ENCODE results near the gene LONRF2. TPM values are rescaled to one million over a fixed set of nuclear protein-coding genes. Genes with fewer than 3 reads are reported as not detected.
"Not testable (repeated sequence)": the region's sequence is repeated elsewhere in the genome, so short reads cannot be mapped to it uniquely, and the experiment has no call there.

The LONRF2 gene
- polyA plus RNA-seq, result under 1 TPM; 0.33 to 0.51 TPM

DNA sequence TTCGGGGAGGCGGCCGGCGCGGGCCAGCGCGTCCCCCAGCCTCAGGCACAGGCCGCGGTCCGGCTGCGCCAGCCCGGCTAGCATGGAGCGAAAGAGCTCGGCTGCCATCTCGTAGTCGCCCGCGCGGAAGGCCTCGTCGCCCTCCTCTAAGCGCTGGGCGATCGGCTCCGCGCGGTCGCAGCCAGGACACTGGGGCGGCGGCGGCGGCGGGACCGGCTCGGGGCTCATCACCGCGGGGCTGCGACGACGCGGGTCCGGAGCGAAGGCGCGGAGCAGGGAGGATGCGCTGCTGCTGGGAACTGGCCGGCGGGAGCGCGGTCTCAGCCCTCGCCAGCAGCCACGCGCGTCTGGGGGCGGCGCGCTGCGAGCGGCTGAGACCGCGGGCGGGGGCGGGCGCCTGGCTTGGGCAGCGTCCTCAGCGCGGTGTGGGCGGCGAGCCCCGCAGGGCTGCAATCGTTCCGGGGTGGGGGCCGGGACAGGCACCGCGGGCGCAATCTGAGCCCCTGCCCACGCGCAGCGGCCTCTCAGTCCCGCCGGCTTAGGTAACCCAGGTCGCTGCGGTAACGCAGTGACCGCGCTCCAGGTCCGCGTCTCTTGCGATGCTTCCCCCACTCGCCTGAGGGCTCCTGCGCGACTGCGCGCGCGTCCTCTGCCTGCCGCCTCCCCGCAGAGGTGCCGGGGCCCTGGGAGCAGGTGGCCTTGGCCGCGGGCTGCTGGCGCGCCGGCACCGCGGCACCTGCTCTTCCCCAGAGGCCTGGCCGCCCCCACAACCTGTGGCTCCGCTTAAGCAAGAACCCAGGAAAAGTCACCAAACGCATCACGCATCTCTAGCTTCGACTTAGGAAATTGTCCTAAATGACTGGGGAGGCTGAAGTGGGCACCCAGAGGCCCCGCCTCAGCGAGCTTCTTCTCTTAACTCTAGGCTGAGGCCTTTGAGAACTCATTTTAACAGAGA lies at the start of gene LONRF2:
TSS of gene LONRF2 (minus strand) at position 636 of the 955 bp plus-strand sequence. CDS start at position 228, 408 bp downstream.
- Histone ChIP-seq H3K4me3 (ENCODE audit: low read depth in 1 of 2, low read length in 2 of 2) (peak within 1 kb of the TSS; percentile 50 to 61), H3K4me1 (ENCODE audit: control insufficient read depth in 2 of 2, insufficient read depth in 2 of 2, low read length in 1 of 2) (peaks cover 0 to 15% of the 10 kb centered on the region in 2 donors)

DNA sequence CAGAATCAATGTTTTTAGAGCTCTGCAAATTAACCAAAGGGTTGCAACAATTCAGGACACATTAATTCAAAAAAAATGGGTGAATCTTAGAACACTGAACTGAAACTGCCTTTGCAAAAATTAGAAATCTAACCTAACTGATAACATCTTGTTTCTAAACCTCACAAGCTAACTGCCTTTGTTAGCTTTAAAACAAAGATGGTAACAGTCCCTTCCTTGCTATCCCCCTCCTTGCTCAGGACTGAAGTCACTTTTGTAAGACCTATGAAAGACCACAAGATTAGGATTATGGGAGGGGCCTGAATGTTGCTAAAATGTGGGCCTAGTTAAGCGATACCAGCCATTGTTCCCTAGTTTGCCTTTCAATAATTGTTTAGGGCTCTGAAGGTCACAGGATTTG lies 44.9 kb upstream of the LONRF2 start:
- no peaks in the 10 kb centered on the region for H3K4me1 ChIP-seq (ENCODE audit: control insufficient read depth in 2 of 2, insufficient read depth in 2 of 2, low read length in 1 of 2)
- H3K27me3 ChIP-seq (ENCODE audit: control insufficient read depth in 1 of 2, insufficient read depth in 2 of 2, low read length in 2 of 2), result no peaks in the 10 kb centered on the region
- peaks cover 3 to 4% of the 10 kb centered on the region in 2 donors for H3K9me3 ChIP-seq (ENCODE audit: control insufficient read depth in 2 of 2, insufficient read depth in 1 of 2, low read depth in 1 of 2, low read length in 1 of 2)
- 87 to 91% methylated on average over 1 of the region's 1 CpG for WGBS, 2 donors
- H3K36me3 ChIP-seq (ENCODE audit: control insufficient read depth in 2 of 2, insufficient read depth in 2 of 2, low read length in 1 of 2), result no peaks in the 10 kb centered on the region
- no peak overlapping the region for H3K27ac ChIP-seq (ENCODE audit: low read depth in 2 of 2, low read length in 1 of 2)
- H3K4me3 ChIP-seq (ENCODE audit: low read depth in 1 of 2, low read length in 2 of 2), result no peak overlapping the region

More for the DNA sequence above, at the start of gene LONRF2:
- H3K36me3 ChIP-seq (ENCODE audit: control insufficient read depth in 2 of 2, insufficient read depth in 2 of 2, low read length in 1 of 2), result no peaks in the 10 kb centered on the region
- H3K27ac ChIP-seq (ENCODE audit: low read depth in 2 of 2, low read length in 1 of 2), result peak within 1 kb of the TSS; percentile 56 to 63
- H3K9me3 ChIP-seq (ENCODE audit: control insufficient read depth in 2 of 2, insufficient read depth in 1 of 2, low read depth in 1 of 2, low read length in 1 of 2), result no peaks in the 10 kb centered on the region
- H3K27me3 ChIP-seq (ENCODE audit: control insufficient read depth in 1 of 2, insufficient read depth in 2 of 2, low read length in 2 of 2), result peaks cover 0 to 4% of the 10 kb centered on the region in 2 donors
- WGBS, 2 donors, result 2% methylated on average over 82 to 113 of the region's 113 CpGs

DNA sequence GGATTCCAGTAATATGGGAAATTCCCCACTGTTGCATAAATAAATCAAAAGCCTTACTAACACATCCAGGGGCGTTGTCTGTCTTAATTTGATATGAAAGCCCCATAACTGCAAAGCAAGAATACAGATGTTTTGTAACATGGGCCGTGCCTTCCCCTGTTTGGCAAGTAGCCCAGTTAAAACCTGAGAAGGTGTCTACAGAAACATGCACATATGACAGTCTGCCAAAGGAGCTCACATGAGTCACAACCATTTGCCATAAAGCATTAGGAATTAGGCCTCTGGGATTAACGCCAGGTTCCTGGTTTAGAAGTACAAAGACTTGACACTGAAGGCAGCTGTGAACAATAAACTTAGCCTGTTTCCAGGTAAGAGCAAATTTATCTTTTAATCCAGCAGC lies 43.1 kb upstream of the LONRF2 start:
- no peaks in the 10 kb centered on the region for H3K4me1 ChIP-seq (ENCODE audit: control insufficient read depth in 2 of 2, insufficient read depth in 2 of 2, low read length in 1 of 2)
- H3K4me3 ChIP-seq (ENCODE audit: low read depth in 1 of 2, low read length in 2 of 2), result no peak overlapping the region
- peaks cover 3 to 4% of the 10 kb centered on the region in 2 donors for H3K9me3 ChIP-seq (ENCODE audit: control insufficient read depth in 2 of 2, insufficient read depth in 1 of 2, low read depth in 1 of 2, low read length in 1 of 2)
- H3K36me3 ChIP-seq (ENCODE audit: control insufficient read depth in 2 of 2, insufficient read depth in 2 of 2, low read length in 1 of 2), result no peaks in the 10 kb centered on the region
- no peaks in the 10 kb centered on the region for H3K27me3 ChIP-seq (ENCODE audit: control insufficient read depth in 1 of 2, insufficient read depth in 2 of 2, low read length in 2 of 2)
- WGBS, 2 donors, result 15 to 16% methylated on average over 3 of the region's 3 CpGs
- no peak overlapping the region for H3K27ac ChIP-seq (ENCODE audit: low read depth in 2 of 2, low read length in 1 of 2)

DNA sequence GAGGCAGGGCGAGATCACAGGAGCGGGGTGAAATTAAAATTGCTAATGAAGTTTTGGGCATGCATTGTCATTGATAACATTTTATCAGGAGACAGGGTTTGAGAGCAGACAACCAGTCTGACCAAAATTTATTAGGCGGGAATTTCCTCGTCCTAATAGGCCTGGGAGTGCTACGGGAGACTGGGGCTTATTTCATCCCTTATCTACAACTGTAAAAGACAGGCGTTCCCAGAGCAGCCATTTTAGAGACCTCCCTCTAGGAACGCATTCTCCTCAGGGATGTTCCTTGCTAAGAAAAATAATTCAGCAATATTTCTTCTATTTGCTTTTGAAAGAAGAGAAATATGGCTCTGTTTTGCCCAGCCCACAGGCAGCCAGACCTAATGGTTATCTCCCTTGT lies 40.0 kb upstream of the LONRF2 start:
- H3K27ac ChIP-seq (ENCODE audit: low read depth in 2 of 2, low read length in 1 of 2); H3K4me3 ChIP-seq (ENCODE audit: low read depth in 1 of 2, low read length in 2 of 2); H3K36me3 ChIP-seq (ENCODE audit: control insufficient read depth in 2 of 2, insufficient read depth in 2 of 2, low read length in 1 of 2); H3K27me3 ChIP-seq (ENCODE audit: control insufficient read depth in 1 of 2, insufficient read depth in 2 of 2, low read length in 2 of 2); H3K4me1 ChIP-seq (ENCODE audit: control insufficient read depth in 2 of 2, insufficient read depth in 2 of 2, low read length in 1 of 2); H3K9me3 ChIP-seq (ENCODE audit: control insufficient read depth in 2 of 2, insufficient read depth in 1 of 2, low read depth in 1 of 2, low read length in 1 of 2): not testable (repeated sequence)
- 90 to 97% methylated on average over 7 of the region's 7 CpGs for WGBS, 2 donors

DNA sequence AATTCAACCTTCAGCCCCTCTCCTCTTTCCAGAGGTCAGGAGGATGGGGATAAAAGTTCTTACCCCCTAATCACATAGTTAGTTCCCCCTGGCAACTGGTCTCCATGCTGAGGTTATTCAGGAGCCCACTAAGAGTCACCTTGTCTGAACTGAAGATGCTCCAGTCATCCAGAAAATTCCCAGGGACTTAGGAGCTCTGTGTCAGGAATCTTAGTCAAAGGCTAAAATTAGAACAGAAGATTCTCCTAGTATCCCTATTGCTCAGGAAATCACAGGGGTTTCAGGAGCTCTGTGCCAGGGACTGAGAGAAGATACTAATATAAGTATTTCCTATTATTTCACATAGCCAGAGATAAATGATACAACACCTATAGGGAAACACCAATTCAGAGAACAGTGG lies 37.3 kb upstream of the LONRF2 start:
- H3K36me3 ChIP-seq (ENCODE audit: control insufficient read depth in 2 of 2, insufficient read depth in 2 of 2, low read length in 1 of 2), result no peaks in the 10 kb centered on the region
- H3K27ac ChIP-seq (ENCODE audit: low read depth in 2 of 2, low read length in 1 of 2), result no peak overlapping the region
- H3K4me3 ChIP-seq (ENCODE audit: low read depth in 1 of 2, low read length in 2 of 2), result no peak overlapping the region
- H3K9me3 ChIP-seq (ENCODE audit: control insufficient read depth in 2 of 2, insufficient read depth in 1 of 2, low read depth in 1 of 2, low read length in 1 of 2), result no peaks in the 10 kb centered on the region
- H3K27me3 ChIP-seq (ENCODE audit: control insufficient read depth in 1 of 2, insufficient read depth in 2 of 2, low read length in 2 of 2), result no peaks in the 10 kb centered on the region
- H3K4me1 ChIP-seq (ENCODE audit: control insufficient read depth in 2 of 2, insufficient read depth in 2 of 2, low read length in 1 of 2), result no peaks in the 10 kb centered on the region

DNA sequence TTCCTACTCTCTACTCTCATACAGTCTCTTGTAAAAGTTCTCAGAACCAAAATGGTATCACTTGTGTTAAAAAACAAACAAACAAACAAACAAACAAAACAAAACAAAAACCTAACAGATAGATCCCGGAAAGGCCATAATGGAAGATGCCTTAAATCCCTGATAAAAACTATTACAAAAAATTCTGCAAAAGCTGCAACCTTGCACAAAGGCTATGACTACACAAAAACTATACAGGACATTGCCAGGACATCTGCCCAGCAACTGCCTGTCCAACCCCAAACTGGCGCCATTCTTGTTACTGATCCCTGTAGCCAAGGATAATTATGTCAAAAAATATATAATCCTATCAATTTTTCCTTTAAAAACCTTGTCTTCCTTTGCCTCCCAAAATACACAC lies 36.3 kb upstream of the LONRF2 start:
- no peaks in the 10 kb centered on the region for H3K9me3 ChIP-seq (ENCODE audit: control insufficient read depth in 2 of 2, insufficient read depth in 1 of 2, low read depth in 1 of 2, low read length in 1 of 2)

DNA sequence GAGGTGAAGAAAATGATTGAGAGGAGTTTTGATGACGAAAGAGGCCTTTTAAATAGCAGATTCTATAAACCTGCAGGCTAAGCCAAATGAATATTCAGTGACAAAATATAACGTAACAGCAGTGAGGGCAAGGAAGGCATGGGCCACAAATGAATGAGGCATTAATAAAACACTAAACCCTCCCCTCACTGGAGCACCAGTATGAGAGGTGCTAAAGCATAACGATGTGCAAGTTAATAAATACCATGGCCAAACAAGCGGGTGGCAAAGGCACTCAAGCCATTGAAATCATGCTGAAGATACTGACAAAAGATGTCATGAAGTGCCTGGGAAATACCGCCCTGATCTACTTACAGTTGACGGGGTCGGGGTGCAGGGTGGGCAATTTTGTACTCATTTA lies 30.2 kb upstream of the LONRF2 start:
- WGBS, 2 donors, result 83 to 93% methylated on average over 7 of the region's 7 CpGs
- Histone ChIP-seq H3K27ac (ENCODE audit: low read depth in 2 of 2, low read length in 1 of 2) (no peak overlapping the region), H3K9me3 (ENCODE audit: control insufficient read depth in 2 of 2, insufficient read depth in 1 of 2, low read depth in 1 of 2, low read length in 1 of 2) (no peaks in the 10 kb centered on the region), H3K36me3 (ENCODE audit: control insufficient read depth in 2 of 2, insufficient read depth in 2 of 2, low read length in 1 of 2) (no peaks in the 10 kb centered on the region), H3K4me3 (ENCODE audit: low read depth in 1 of 2, low read length in 2 of 2) (no peak overlapping the region), H3K27me3 (ENCODE audit: control insufficient read depth in 1 of 2, insufficient read depth in 2 of 2, low read length in 2 of 2) (no peaks in the 10 kb centered on the region), H3K4me1 (ENCODE audit: control insufficient read depth in 2 of 2, insufficient read depth in 2 of 2, low read length in 1 of 2) (peaks cover 0 to 3% of the 10 kb centered on the region in 2 donors)

More for the DNA sequence above, 36.3 kb upstream of the LONRF2 start:
- Histone ChIP-seq H3K36me3 (ENCODE audit: control insufficient read depth in 2 of 2, insufficient read depth in 2 of 2, low read length in 1 of 2) (no peaks in the 10 kb centered on the region), H3K4me1 (ENCODE audit: control insufficient read depth in 2 of 2, insufficient read depth in 2 of 2, low read length in 1 of 2) (no peaks in the 10 kb centered on the region), H3K27ac (ENCODE audit: low read depth in 2 of 2, low read length in 1 of 2) (no peak overlapping the region), H3K27me3 (ENCODE audit: control insufficient read depth in 1 of 2, insufficient read depth in 2 of 2, low read length in 2 of 2) (no peaks in the 10 kb centered on the region), H3K4me3 (ENCODE audit: low read depth in 1 of 2, low read length in 2 of 2) (no peak overlapping the region)
- WGBS, 2 donors, result 85 to 91% methylated on average over 2 of the region's 2 CpGs

DNA sequence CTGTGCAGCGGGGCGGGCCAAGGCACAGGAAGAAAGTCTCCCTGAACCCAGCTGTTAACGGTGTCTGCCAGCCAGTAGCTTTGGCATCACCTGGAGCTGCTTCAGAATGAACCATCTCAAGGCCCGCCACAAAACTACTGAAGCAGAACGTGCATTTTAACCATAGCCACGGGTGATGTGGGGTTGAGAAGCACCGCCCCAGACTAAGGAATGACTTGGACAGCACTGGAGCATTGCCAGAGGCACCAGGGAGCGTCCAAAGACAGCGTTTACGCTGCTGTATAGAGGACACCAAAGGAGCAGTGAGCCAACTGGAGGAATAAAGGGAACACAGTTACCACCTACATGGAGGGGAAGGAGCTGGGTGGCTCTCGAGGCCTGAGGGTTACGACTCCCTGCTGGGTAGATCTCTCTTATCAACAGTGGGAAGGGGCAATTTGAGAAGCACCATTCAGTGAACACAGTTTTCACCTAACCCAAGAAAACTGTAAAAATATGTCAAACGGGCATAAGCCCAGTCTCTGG lies 28.4 kb upstream of the LONRF2 start:
- H3K27me3 ChIP-seq (ENCODE audit: control insufficient read depth in 1 of 2, insufficient read depth in 2 of 2, low read length in 2 of 2), result no peaks in the 10 kb centered on the region
- H3K4me3 ChIP-seq (ENCODE audit: low read depth in 1 of 2, low read length in 2 of 2), result no peak overlapping the region
- H3K9me3 ChIP-seq (ENCODE audit: control insufficient read depth in 2 of 2, insufficient read depth in 1 of 2, low read depth in 1 of 2, low read length in 1 of 2), result no peaks in the 10 kb centered on the region
- H3K36me3 ChIP-seq (ENCODE audit: control insufficient read depth in 2 of 2, insufficient read depth in 2 of 2, low read length in 1 of 2), result no peaks in the 10 kb centered on the region
- 44 to 59% methylated on average over 13 of the region's 13 CpGs for WGBS, 2 donors
- H3K27ac ChIP-seq (ENCODE audit: low read depth in 2 of 2, low read length in 1 of 2), result no peak overlapping the region
- H3K4me1 ChIP-seq (ENCODE audit: control insufficient read depth in 2 of 2, insufficient read depth in 2 of 2, low read length in 1 of 2), result peaks cover 0 to 3% of the 10 kb centered on the region in 2 donors

DNA sequence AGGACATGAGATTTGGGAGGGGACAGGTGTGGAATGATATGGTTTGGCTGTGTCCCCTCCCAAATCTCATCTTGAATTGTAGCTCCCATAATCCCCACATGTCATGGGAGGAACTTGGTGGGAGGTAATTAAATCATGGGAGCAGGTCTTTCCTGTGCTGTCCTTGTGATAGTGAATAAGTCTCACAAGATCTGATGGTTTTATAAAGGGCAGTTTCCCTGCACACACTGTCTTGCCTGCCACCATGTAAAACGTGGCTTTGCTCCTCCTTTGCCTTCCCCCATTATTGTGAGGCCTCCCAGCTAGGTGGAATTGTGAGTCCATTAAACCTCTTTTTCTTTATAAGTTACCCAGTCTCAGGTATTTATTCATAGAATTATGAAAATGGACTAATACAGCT lies 22.8 kb upstream of the LONRF2 start:
- not testable (repeated sequence) for H3K9me3 ChIP-seq (ENCODE audit: control insufficient read depth in 2 of 2, insufficient read depth in 1 of 2, low read depth in 1 of 2, low read length in 1 of 2); H3K36me3 ChIP-seq (ENCODE audit: control insufficient read depth in 2 of 2, insufficient read depth in 2 of 2, low read length in 1 of 2); H3K27ac ChIP-seq (ENCODE audit: low read depth in 2 of 2, low read length in 1 of 2); H3K4me1 ChIP-seq (ENCODE audit: control insufficient read depth in 2 of 2, insufficient read depth in 2 of 2, low read length in 1 of 2); H3K4me3 ChIP-seq (ENCODE audit: low read depth in 1 of 2, low read length in 2 of 2); H3K27me3 ChIP-seq (ENCODE audit: control insufficient read depth in 1 of 2, insufficient read depth in 2 of 2, low read length in 2 of 2)
- 41 to 42% methylated on average over 1 of the region's 1 CpG for WGBS, 2 donors

DNA sequence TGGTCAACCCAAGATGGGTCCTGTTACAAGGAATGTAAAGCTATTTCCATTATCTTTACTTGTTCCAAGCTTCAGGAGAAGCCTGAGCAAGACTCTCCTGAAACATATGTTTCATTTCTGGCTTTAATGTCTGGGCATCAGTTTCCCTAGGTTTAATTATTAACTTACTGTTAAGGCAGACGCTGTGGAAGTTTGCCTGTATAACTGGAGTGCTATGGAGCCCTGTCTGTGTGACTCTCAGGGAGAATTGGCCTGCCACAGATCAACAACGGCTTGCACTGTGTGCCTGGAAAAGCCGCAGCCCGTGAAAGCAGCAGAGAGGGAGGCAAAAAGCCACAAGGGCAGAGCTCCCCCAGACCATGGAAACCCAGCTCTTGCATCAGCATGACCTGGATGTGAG lies 22.1 kb upstream of the LONRF2 start:
- Histone ChIP-seq H3K27me3 (ENCODE audit: control insufficient read depth in 1 of 2, insufficient read depth in 2 of 2, low read length in 2 of 2) (no peaks in the 10 kb centered on the region), H3K36me3 (ENCODE audit: control insufficient read depth in 2 of 2, insufficient read depth in 2 of 2, low read length in 1 of 2) (no peaks in the 10 kb centered on the region), H3K9me3 (ENCODE audit: control insufficient read depth in 2 of 2, insufficient read depth in 1 of 2, low read depth in 1 of 2, low read length in 1 of 2) (no peaks in the 10 kb centered on the region), H3K4me1 (ENCODE audit: control insufficient read depth in 2 of 2, insufficient read depth in 2 of 2, low read length in 1 of 2) (no peaks in the 10 kb centered on the region), H3K27ac (ENCODE audit: low read depth in 2 of 2, low read length in 1 of 2) (no peak overlapping the region), H3K4me3 (ENCODE audit: low read depth in 1 of 2, low read length in 2 of 2) (no peak overlapping the region)
- WGBS, 2 donors, result 61 to 75% methylated on average over 4 of the region's 4 CpGs

Data from esophagus (tissue), 2 donors.